GM12874 (cell line): Measurements from ENCODE around the gene GTF2IRD2.
"Not testable (repeated sequence)": the region's sequence is repeated elsewhere in the genome, so short reads cannot be mapped to it uniquely, and the experiment has no call there.

Experiments
- TF ChIP-seq, protein P1 (sequence below): IDR thresholded peaks from 2 replicates; pipeline ENCODE4 v1.5.1; 2011; ENCODE audit warnings: low read depth, mild to moderate bottlenecking, control low read depth, low read length, moderate library complexity; ENCODE audit not compliant: insufficient read depth

The GTF2IRD2 gene

DNA sequence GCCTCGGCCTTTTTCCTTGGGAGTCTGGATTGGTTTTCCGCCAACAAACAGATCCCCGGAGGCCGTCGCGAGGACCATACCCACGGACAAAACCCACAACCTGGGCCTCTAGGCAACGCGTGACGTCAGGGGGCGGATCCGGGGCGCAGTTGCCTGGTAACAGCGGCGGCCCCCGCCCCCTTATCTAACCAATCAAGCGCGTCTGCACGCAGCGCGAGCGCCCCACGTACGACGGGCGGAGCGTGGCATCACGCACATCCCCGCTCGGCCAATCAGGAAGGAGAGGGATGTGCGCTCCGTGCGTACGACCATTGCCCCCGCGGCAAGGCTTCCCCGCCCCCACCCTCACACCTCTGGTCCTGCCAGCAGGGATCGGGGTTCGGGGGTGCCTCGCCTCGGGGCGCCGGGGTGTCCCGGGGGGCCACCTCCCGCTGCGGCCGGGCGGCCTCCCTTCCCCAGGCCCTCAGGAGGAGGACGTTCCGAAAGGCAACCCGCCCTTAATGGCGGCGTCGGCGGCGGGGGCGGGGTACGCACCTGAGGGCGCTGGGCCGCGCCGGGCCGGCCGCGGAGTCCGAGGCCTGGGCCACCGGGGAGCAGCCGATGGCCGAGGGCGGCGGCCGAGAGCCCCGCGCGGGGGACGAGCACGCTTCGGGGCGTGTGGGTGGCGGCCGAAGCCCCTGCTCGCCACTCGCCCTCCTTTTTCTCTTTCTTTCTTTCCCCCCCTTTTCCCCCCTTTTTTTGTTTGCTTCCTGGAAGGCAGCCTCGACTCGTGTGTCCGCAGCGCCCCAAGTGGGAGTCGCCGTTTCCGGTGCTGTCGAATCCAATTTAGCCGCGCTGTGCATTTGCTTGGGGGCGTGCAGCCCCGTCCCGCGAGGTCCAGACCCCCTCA, at the start of gene GTF2IRD2:
TSS of gene GTF2IRD2 (minus strand) at position 773 of the 889 bp plus-strand sequence. CDS start 15,227 bp downstream, outside the sequence.
- TF ChIP-seq, protein P1, sequence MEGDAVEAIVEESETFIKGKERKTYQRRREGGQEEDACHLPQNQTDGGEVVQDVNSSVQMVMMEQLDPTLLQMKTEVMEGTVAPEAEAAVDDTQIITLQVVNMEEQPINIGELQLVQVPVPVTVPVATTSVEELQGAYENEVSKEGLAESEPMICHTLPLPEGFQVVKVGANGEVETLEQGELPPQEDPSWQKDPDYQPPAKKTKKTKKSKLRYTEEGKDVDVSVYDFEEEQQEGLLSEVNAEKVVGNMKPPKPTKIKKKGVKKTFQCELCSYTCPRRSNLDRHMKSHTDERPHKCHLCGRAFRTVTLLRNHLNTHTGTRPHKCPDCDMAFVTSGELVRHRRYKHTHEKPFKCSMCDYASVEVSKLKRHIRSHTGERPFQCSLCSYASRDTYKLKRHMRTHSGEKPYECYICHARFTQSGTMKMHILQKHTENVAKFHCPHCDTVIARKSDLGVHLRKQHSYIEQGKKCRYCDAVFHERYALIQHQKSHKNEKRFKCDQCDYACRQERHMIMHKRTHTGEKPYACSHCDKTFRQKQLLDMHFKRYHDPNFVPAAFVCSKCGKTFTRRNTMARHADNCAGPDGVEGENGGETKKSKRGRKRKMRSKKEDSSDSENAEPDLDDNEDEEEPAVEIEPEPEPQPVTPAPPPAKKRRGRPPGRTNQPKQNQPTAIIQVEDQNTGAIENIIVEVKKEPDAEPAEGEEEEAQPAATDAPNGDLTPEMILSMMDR, result not testable (repeated sequence)

DNA sequence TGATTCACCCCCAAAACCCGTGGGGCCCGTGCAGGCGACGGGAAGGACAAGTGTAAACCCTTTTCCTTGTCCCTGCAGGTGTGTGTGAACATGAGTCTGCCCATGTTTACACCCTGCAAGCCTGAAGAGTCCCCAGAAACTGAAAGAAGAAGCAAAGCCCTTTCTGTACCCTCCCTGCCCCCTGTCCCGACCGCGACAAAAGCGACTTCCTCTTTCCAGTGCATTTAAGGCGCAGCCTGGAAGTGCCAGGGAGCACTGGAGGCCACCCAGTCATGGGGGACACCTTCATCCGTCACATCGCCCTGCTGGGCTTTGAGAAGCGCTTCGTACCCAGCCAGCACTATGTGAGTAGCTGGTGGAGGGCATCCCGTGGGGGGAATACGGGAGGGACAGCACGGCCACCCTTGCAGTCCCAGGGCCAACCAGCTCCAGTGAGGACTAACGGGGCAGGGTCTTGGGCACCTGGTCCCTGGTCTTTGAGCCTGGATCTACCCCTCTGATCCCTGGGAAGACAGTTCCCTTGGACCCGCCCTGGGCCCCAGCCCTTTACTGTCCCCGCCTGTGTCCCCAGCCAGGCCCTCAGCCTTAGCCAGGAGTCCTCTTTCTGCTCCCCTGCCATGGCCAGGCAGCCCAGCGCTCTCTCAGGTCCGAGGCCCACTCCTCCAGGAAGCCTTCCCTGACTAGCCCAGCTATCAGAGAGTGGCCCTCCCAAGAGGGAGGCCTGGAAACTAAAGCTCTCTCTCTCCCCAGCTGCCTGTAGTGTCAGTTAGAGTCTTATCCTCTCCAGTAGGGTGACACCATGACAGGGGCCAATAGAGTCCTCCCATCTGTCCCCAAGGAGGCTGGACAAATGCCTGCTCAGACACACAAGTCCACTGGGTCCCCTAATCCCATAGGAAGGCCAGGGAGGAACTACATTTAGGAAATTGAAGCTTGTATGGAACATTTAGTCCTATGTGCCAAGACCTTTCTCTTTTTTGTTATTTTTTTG, 77.3 kb downstream of the GTF2IRD2 start, which contains the start of gene NCF1:
TSS of gene NCF1 (plus strand) at position 252 of the 991 bp plus-strand sequence. CDS start at position 273, 21 bp downstream.
- TF ChIP-seq, protein P1, result not testable (repeated sequence)
